Measurements from ENCODE around the gene TCF3.
A peak's percentile ranks its signal among the peaks of the same experiment; 100 is the strongest.

The TCF3 gene

DNA sequence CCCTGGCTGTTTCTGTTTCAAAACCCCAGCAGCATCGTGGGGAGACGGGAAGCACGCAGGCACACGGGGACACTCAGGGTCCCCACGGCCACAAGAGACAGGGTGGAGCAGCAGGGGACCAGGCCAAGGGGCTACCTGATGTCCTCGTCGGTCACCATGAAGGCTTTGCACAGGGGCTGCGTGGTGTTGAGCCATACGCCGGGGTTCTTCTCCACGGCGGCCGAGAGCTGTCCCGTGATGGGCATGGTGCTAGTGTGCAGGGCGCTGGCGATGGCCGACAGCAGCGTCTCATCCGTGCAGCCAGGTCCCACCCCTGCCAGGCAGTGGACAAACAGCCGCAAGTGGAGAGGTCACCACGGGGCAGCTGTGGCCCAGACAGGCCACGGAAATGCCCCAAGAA lies 71.5 kb downstream of the TCF3 start:
- no peak for DNase-seq (ENCODE audit: low spot score)

DNA sequence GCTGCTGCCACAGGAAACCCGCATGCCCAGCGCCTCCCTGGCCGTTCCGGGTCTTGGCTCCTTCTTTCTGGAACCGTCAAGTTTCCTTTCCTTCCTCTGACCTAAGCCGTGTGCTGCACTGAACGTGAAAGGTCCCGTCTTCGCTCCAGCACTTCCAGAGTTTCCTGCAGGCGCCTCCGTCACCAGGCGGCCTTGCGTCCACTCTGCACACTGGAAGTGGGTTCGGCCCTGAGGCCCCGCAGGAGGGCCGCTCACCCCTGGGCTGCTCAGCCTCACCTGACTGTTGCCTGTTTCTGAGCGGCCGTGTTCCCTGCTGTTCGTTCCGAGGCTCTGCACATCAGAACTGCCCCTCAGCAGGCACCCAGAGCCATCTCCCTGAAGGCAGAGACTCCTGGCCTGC lies 72.0 kb downstream of the TCF3 start:
- DNase-seq (ENCODE audit: low spot score), result no peak

GRCh38 chr19:1579222-1579621 lies 73.2 kb downstream of the TCF3 start:
- no peak for DNase-seq (ENCODE audit: low spot score)

GRCh38 chr19:1577929-1578618 lies 74.3 kb downstream of the TCF3 start:
- no peak for DNase-seq (ENCODE audit: low spot score)

DNA sequence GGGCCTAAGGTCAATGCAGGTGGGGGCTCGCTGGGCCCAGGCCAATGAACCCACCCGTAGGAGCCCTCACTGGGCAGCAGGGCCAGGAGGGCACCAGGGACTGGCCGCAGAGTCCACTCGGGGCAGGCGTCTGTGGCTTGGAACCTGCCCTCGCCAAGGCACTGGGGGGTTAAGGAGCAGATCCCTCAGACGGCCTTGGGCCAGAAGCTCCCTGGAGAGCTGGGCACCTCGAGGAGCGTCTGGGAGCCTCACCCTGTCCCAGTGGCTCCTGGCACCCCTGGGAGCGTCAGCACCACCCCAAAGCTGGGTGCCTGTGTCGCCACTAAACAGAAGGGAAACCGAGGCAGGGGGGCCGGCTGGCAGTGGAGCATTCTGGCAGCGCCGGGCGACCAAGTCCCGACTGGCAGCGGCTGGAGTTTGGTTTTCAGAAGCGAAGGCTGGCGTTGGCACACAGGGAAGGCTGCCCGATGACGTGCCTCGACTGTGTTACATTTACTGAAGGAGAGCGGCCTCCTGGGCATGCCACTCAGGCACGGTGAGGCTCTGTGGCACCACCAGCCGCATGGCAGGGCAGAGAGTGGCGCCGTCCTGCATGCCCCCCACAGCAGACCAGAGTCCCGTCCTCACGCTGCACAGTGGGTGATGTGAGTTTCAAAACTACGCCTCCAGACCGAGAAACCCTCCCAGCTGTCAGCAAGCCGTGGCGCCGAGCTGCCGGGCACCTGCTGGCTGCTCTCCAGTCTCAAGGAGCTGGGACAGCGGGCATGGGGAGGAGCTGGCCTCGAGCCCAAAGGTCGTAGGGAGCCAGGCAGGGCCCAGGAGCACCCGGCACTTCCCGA lies 75.1 kb downstream of the TCF3 start:
- DNase-seq (ENCODE audit: low spot score), result no peak

- no peak for DNase-seq (ENCODE audit: low spot score)
Observed at GRCh38 chr19:1576242-1577089, 75.9 kb downstream of the TCF3 start.

DNA sequence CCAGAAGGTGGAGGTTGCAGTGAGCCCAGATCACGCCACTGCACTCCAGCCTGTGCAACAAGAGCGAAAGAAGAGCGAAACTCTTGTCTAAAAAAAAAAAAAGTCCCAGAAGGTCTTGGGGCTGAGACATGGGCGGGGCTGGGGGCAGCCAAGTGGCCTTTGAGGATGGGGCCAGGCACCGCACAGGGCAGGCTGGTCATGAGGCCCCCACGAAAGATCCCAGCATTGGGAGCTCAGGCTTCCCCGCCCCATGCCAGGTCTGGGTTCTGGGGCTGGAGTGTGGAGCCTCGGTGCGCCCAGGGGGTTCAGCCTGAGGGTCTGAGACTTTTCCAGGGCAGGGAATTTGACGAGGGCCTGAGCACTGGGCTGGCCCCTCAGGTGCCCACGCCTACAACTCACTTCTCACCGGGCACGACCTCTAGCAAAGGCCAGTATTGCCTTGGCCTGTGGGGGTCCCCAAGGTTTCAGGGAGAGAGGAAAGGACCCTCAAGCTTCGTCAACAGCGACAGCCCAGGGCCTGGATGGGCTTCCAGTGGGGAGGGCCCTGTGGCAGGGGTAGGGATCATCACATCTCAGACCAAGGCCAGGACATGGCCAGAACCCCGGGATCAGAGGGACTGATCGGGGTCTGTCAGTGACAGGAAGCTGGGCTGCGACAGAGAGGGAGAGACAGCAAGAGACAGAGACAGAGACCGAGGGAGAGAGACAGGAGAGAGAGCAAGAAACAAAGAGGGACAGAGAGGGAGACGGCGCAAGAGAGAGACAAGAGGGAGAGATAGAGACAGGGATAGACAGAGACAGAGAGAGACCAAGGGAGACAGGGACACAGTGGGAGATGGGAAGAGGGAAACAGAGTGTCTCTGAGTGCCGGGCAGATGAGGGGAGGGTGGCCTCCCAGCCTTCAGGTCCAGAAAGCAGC lies 76.8 kb downstream of the TCF3 start:
- no peak for DNase-seq (ENCODE audit: low spot score)

- DNase-seq (ENCODE audit: low spot score), result no peak
Observed at GRCh38 chr19:1574354-1575136, 77.9 kb downstream of the TCF3 start.

DNA sequence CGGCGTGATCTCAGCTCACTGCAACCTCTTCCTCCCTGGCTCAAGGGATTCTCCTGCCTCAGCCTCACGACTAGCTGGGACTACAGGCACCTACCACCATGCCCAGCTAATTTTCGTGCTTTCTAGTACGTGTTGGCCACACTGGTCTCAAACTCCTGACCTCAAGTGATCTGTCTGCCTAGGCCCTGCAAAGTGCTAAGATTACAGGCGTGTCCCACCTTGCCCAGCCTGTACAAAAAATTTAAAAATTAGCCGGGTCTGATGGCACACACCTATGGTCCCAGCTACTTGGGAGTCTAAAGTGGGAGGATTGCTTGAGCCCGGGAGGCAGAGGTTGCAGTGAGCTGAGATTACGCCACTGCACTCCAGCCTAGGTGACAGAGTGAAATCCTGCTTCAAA lies 79.6 kb downstream of the TCF3 start:
- DNase-seq (ENCODE audit: low spot score), result no peak

DNA sequence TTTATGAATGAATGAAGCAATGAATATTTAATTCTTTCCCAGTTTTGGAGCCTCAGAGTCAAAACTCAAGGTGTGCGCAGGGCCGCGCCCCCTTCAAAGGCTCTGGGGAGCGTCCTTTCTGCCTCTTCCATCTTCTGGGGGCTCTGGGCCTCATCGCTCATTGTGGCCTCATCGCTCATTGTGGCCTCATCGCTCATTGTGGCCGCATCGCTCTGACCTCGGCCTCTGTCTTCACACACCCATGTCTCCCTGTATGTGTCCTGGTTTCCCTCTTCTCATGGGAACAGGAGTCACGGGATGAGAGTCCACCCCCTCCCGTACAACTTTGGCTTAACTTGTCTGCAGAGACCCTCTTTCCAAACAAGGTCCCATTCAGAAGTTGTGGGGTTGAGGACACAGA lies 81.1 kb downstream of the TCF3 start:
- DNase-seq (ENCODE audit: low spot score), result no peak

DNA sequence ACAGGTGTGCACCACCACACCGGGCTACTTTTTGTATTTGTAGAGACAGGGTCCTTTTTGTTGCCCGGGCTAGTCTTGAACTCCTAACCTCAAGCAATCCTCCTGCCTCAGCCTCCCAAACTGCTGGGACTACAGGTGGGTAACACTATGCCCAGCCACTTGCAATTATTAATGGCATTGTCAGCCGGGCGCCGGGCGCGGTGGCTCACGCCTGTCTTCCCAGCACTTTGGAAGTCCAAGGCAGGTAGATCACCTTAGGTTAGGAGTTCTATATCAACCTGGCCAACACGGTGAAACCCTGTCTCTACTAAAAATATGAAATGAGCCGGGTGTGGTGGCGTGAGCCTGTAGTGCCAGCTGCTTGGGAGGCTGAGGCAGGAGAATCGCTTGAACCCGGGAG lies 81.6 kb downstream of the TCF3 start:
- DNase-seq (ENCODE audit: low spot score), result no peak

DNA sequence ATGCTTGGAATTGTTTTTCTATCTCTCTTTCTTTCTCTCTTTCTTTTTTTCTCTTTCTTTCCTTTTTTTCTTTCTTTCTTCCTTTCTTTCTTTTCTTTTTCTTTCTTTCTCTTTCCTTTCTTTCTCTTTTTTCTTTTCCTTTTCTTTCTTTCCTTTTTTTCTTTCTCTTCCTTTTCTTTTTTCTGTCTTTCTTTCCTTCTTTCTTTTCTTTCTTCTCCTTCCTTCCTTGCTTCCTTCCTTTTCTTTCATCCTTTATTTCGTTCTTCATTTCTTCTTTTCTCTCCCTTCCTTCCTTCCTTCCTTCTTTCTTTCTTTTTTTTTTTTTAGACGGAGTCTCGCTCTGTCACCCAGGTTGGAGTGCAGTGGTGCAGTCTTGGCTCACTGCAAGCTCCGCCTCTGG lies 82.4 kb downstream of the TCF3 start:
- no peak for DNase-seq (ENCODE audit: low spot score)

GRCh38 chr19:1568320-1569019 lies 83.9 kb downstream of the TCF3 start, which contains the start of gene MEX3D:
Gene MEX3D (minus strand): TSS chr19:1568325. CDS start chr19:1568058, 267 bp downstream.
- peak; percentile 77 for DNase-seq (ENCODE audit: low spot score)

GRCh38 chr19:1567848-1568227 lies 84.6 kb downstream of the TCF3 start:
- DNase-seq (ENCODE audit: low spot score), result no peak

DNA sequence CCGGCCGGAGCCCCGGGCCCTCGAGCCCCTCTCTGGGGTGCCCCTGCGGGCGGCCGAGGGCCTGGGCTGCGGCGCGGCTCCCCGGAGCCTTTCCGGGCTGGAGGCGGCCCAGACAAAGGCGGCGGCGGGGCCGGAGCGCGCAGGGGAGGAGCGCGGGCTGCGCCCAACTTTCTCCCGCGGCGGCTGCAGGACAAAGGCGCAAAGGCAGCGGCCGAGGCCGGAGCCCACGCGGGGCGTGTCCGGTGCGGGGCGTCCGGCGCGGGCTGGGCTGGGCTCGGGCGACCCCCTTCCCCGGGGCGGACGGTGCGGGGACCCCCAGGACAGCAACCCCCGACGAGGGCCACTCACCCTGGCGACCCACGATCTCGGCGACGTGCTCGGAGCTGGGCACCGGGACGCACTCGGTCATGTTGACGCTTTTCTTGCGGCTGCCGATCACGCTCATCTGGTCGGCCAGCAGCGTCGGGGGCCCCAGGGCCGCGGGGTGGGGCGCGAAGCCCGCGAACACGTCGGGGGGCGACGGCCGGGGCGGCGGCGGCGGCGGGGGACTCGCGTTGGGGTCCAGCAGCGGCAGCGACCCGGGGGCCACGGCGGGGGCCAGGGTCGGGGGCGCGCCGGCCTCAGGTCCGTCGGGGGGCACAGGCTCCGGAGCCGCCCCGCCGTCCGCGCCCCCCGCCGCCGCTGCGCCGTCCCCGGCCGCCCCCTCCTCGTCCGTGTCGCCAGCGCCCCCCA lies 85.1 kb downstream of the TCF3 start:
- no peak for DNase-seq (ENCODE audit: low spot score)

- DNase-seq (ENCODE audit: low spot score), result peak; percentile 88
Observed at GRCh38 chr19:1566392-1567115, 85.9 kb downstream of the TCF3 start.

DNA sequence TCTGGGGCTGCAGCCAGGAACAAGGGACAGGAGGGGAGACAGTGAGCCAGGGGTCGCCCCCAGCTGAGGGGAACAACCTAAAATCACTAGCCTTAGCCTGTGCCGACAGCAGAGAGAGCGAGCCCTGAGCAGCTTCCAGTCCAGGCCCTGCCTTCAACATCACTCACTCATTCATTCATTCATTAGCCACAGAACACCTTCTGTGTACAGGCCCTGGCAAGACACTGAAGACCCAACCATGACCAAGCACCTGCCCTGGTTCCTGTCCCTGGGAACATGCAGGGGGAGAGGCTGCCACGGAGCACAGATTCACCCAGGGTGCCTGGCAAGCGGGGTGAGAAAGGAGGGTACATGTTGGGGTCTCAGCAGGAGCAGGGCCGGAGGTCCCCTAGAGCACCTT lies 89.2 kb downstream of the TCF3 start:
- no peak for DNase-seq (ENCODE audit: low spot score)

DNA sequence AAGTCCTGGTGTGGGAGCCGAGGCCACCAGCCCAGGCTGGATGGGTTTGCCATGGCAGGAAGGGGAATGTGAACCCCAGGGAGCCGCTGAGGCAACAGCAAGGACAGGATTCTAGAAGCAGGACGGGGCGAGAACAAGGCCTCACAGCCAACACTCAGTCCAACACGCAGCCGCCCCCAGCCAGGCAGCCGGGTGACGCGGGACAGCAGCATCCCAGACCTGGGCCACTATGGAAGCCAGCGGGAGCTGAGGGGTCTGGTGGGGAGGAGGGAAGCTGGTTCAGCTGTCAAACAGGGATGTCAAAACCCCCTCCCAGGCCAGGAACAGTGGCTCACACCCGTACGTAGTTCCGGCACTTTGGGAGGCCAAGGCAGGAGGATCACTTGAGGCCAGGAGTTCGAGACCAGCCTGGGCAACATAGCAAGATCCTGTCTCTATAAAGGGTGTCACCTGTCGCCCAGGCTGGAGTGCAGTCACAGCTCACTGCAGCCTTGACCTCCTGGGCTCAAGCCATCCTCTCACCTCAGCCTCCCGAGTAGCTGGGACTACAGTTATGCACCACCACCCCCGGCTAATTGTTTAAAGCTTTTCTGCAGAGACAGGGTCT lies 91.1 kb downstream of the TCF3 start:
- DNase-seq (ENCODE audit: low spot score), result no peak

Data from putamen (tissue), 1 donor.